Measurements from ENCODE around the gene UGCG.
A peak's percentile ranks its signal among the peaks of the same experiment; 100 is the strongest.
"Not testable (repeated sequence)": the region's sequence is repeated elsewhere in the genome, so short reads cannot be mapped to it uniquely, and the experiment has no call there.

The UGCG gene

GRCh38 chr9:111957856-111958631 is 61.4 kb downstream of the UGCG start:
- DNase-seq, result peak in 1 of 2 donors; percentile 10

- peak in 1 of 2 donors; percentile 19 for DNase-seq
Observed at GRCh38 chr9:111959468-111960359, 63.1 kb downstream of the UGCG start.

GRCh38 chr9:111960485-111960884 is 63.9 kb downstream of the UGCG start:
- DNase-seq, result not testable (repeated sequence)

- no peak for DNase-seq
Observed at GRCh38 chr9:111961009-111961408, 64.4 kb downstream of the UGCG start.

GRCh38 chr9:111961575-111961974 is 65.0 kb downstream of the UGCG start:
- no peak for DNase-seq

GRCh38 chr9:111962021-111962420 is 65.4 kb downstream of the UGCG start:
- DNase-seq, result no peak

GRCh38 chr9:111963995-111964394 is 67.4 kb downstream of the UGCG start:
- no peak for DNase-seq

GRCh38 chr9:111965566-111966019 is 69.0 kb downstream of the UGCG start:
- DNase-seq, result no peak

GRCh38 chr9:111966124-111966723 is 69.6 kb downstream of the UGCG start:
- DNase-seq, result no peak

- no peak for DNase-seq
Observed at GRCh38 chr9:111966861-111967291, 70.3 kb downstream of the UGCG start.

GRCh38 chr9:111967621-111968020 is 71.0 kb downstream of the UGCG start:
- no peak for DNase-seq

- DNase-seq, result no peak
Observed at GRCh38 chr9:111969061-111969460, 72.4 kb downstream of the UGCG start.

- DNase-seq, result no peak
Observed at GRCh38 chr9:111969622-111970021, 73.0 kb downstream of the UGCG start.

GRCh38 chr9:111970827-111971226 is 74.2 kb downstream of the UGCG start:
- no peak for DNase-seq

GRCh38 chr9:111974092-111974681 is 77.6 kb downstream of the UGCG start:
- DNase-seq, result no peak

GRCh38 chr9:111975709-111976108 is 79.1 kb downstream of the UGCG start:
- peak; percentile 20 to 23 for DNase-seq

- no peak for DNase-seq
Observed at GRCh38 chr9:111978616-111979015, 82.0 kb downstream of the UGCG start.

- DNase-seq, result no peak
Observed at GRCh38 chr9:111979561-111979960, 82.9 kb downstream of the UGCG start.

GRCh38 chr9:111980398-111980797 is 83.8 kb downstream of the UGCG start:
- DNase-seq, result no peak

GRCh38 chr9:111983484-111983908 is 86.9 kb downstream of the UGCG start:
- peak in 1 of 2 donors; percentile 36 for DNase-seq

- DNase-seq, result no peak
Observed at GRCh38 chr9:111984086-111984802, 87.6 kb downstream of the UGCG start.

Data from CD4-positive, alpha-beta T cell treated with Interleukin-1 beta for 1 hour (primary cell).